Measurements from ENCODE around the gene NEU2. TPM values are rescaled to one million over a fixed set of nuclear protein-coding genes. Genes with fewer than 3 reads are reported as not detected.

The NEU2 gene
- total RNA-seq, 1 experiment from 2014 or later = not detected

DNA sequence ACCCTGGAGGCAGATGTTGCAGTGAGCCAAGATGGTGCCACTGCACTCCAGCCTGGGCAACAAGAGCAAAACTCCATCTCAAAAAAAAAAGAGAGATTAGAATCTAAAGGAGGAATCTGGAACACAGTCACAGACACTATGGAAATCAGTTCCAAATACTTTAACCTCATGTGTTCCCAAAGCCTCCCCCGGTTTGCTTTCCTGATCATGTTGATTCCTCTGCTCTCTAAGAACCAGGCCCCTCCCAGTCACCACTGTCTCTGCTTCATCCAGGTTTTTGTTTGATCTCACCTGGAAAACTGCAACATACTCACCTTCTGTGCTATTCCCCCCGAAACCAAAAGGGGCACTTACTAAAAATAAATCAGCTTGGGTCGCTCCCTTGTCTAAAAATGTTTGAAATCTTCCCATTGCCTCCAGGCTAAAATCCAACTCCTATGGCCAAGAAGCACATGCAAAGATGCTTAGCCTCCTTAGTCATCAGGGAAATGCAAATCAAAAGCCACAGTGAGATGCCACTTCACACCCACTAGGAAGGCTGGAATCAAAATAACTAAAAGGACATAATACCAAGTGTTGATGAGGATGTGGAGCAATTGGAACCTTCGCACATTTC lies 6.2 kb upstream of the NEU2 start:
- Histone ChIP-seq H3K23me2 (ENCODE audit: insufficient read length, low read depth, low read length, poor library complexity, severe bottlenecking) (no peaks in the 10 kb centered on the region), H3K79me2 (ENCODE audit: insufficient read depth, low read length) (no peaks in the 10 kb centered on the region), H2BK20ac (ENCODE audit: low read depth, low read length, poor library complexity, severe bottlenecking) (no peak overlapping the region), H4K91ac (ENCODE audit: insufficient read length, low read depth, low read length) (no peak overlapping the region), H3K4me2 (ENCODE audit: insufficient read depth, insufficient read length, low read length) (no peak overlapping the region), H3K27ac (ENCODE audit: insufficient read length, low read depth, low read length) (no peak overlapping the region), H3K14ac (ENCODE audit: insufficient read depth, low read length) (no peak overlapping the region), H3K4ac (ENCODE audit: low read depth, low read length) (no peak overlapping the region), H3K56ac (ENCODE audit: insufficient read length, low read depth, low read length) (no peak overlapping the region), H3T11ph (ENCODE audit: low read length) (no peak overlapping the region), H3K23ac (ENCODE audit: insufficient read length, low read depth, low read length) (no peak overlapping the region), H2BK12ac (ENCODE audit: insufficient read length, low read depth, low read length) (no peak overlapping the region), H2BK15ac (ENCODE audit: low read depth, low read length) (no peak overlapping the region), H3K18ac (ENCODE audit: insufficient read length, low read depth, low read length) (no peak overlapping the region), H2AK5ac (ENCODE audit: insufficient read length, low read length) (no peak overlapping the region), H3K27me3 (ENCODE audit: insufficient read depth, low read length) (no peaks in the 10 kb centered on the region), H4K8ac (replicated peaks; ENCODE audit: insufficient read length, low read depth, low read length) (no peak overlapping the region), H3K9ac (ENCODE audit: extremely low read depth, insufficient read length, low read length) (no peak overlapping the region), H2BK120ac (ENCODE audit: low read depth, low read length, poor library complexity, severe bottlenecking) (no peak overlapping the region), H4K5ac (ENCODE audit: insufficient read length, low read depth, low read length) (no peak overlapping the region), H4K20me1 (ENCODE audit: control insufficient read depth, insufficient read depth, insufficient read length) (no peaks in the 10 kb centered on the region), H3K79me1 (ENCODE audit: insufficient read depth, low read depth, low read length, poor library complexity, severe bottlenecking) (no peaks in the 10 kb centered on the region), H2BK5ac (ENCODE audit: insufficient read length, low read length) (no peak overlapping the region), H3K9me3 (ENCODE audit: control insufficient read depth, low read depth, low read length) (no peaks in the 10 kb centered on the region), H3K4me1 (ENCODE audit: insufficient read depth, low read length) (no peaks in the 10 kb centered on the region), H2AFZ (ENCODE audit: low read length) (no peak overlapping the region)
- Mint-ChIP-seq H3K27ac (no peak overlapping the region; a peak in 1 of 7 replicates), H3K36me3 (ENCODE audit: insufficient read depth in 1 of 3, low read depth in 3 of 3) (peaks cover 0 to 4% (median 0%) of the 10 kb centered on the region in 3 experiments; a peak in 1 of 7 replicates), H3K4me1 (peaks cover 4 to 7% of the 10 kb centered on the region in 2 experiments; a peak in 3 of 4 replicates), H3K4me3 (no peak overlapping the region), H3K27me3 (ENCODE audit: low read depth) (no peaks in the 10 kb centered on the region), H3K9me3 (peaks cover 0 to 3% of the 10 kb centered on the region in 2 experiments; a peak in 1 of 5 replicates)
- TF ChIP-seq, protein P1, sequence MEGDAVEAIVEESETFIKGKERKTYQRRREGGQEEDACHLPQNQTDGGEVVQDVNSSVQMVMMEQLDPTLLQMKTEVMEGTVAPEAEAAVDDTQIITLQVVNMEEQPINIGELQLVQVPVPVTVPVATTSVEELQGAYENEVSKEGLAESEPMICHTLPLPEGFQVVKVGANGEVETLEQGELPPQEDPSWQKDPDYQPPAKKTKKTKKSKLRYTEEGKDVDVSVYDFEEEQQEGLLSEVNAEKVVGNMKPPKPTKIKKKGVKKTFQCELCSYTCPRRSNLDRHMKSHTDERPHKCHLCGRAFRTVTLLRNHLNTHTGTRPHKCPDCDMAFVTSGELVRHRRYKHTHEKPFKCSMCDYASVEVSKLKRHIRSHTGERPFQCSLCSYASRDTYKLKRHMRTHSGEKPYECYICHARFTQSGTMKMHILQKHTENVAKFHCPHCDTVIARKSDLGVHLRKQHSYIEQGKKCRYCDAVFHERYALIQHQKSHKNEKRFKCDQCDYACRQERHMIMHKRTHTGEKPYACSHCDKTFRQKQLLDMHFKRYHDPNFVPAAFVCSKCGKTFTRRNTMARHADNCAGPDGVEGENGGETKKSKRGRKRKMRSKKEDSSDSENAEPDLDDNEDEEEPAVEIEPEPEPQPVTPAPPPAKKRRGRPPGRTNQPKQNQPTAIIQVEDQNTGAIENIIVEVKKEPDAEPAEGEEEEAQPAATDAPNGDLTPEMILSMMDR (conservative IDR thresholded peaks at IDR 0.05) = no peak
- WGBS (ENCODE audit: extremely low coverage, insufficient read length, low lambda C conversion rate) = no CpG with 5 or more reads among the region's 4 CpGs
- DNase-seq = no peak

All from H9 (cell line).